ENCODE data around the gene CDCA5.

CDCA5 gene

GRCh38 chr11:65100674-65101350, 17.0 kb upstream of the CDCA5 start:
- peak; percentile 9 for TF ChIP-seq CTCF (conservative IDR thresholded peaks at IDR 0.05; ENCODE audit: low read depth, low read length)
- no peak for DNase-seq (ENCODE audit: low read depth)
- no peak overlapping the region for H3K4me3 ChIP-seq (ENCODE audit: low read depth, low read length)

GRCh38 chr11:65096926-65097325, 13.1 kb upstream of the CDCA5 start:
- no peak for TF ChIP-seq CTCF (conservative IDR thresholded peaks at IDR 0.05; ENCODE audit: low read depth, low read length)
- DNase-seq (ENCODE audit: low read depth), result no peak
- H3K4me3 ChIP-seq (ENCODE audit: low read depth, low read length), result peak overlapping the region; percentile 75

DNA sequence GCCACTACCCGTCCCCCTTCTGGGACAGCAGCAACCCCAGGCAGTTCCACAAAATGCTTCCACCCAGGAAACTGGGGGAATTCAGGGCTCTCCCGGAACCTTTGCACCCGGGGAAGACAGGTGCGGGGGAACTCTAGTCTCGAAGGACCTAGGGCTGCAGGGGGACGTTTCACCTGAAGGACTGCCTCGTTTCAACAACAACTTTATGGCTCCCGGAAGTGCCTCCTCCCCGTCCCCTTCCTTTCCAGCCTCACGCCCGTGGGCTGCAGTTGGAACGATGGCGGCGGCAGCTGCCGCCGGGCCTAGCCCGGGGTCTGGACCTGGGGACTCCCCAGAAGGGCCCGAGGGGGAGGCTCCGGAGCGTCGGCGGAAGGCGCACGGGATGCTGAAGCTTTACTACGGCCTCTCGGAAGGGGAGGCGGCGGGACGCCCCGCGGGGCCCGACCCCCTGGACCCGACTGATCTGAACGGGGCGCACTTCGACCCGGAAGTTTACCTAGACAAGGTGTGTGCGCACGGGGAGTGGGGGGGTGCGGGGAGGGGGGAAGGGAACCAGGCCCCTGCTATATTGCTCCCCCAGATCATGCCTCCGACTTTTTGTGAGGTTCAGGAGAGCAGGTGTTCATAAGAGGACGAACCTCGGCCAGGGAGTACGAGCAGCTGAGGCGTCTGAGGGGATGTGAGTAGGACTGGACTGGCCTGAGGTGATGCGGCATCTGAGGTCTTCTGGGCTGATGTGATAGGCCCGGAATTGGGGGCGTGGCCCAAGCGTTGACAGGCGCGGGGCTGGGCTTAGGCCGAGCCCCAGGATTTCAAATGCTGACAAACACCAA, 12.3 kb upstream of the CDCA5 start, which contains the start of gene VPS51:
VPS51 (plus strand) TSS at position 241 of the 833 bp plus-strand sequence; CDS start at position 278, 37 bp downstream.
- TF ChIP-seq CTCF (conservative IDR thresholded peaks at IDR 0.05; ENCODE audit: low read depth, low read length), result no peak
- DNase-seq (ENCODE audit: low read depth), result peak; percentile 95
- H3K4me3 ChIP-seq (ENCODE audit: low read depth, low read length), result peak within 1 kb of the TSS; percentile 75

- H3K4me3 ChIP-seq (ENCODE audit: low read depth, low read length), result peak overlapping the region; percentile 75
- DNase-seq (ENCODE audit: low read depth), result no peak
- TF ChIP-seq CTCF (conservative IDR thresholded peaks at IDR 0.05; ENCODE audit: low read depth, low read length), result no peak
These were observed 11.6 kb upstream of the CDCA5 start for GRCh38 chr11:65095427-65095826.

DNA sequence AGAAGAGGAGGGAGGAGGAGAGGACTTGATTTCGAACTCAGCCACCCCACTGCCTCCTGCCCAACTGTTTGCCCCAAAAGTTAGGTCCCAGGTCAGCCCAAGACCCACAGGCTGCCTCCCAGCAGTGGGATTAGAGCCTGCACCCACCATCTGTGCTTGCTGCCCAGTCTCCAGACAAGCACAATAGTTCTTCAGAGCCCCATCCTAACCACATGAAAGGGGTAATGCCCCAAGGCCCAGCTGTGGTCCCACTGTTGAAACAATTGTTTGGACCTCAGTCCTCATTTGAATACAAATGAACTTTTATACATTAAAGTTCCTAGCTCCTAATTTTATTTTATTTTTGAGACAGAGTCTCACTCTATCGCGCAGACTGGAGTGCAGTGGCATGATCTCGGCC, 6.8 kb upstream of the CDCA5 start:
- no peak for TF ChIP-seq CTCF (conservative IDR thresholded peaks at IDR 0.05; ENCODE audit: low read depth, low read length)
- no peak for DNase-seq (ENCODE audit: low read depth)
- no peak overlapping the region for H3K4me3 ChIP-seq (ENCODE audit: low read depth, low read length)

DNA sequence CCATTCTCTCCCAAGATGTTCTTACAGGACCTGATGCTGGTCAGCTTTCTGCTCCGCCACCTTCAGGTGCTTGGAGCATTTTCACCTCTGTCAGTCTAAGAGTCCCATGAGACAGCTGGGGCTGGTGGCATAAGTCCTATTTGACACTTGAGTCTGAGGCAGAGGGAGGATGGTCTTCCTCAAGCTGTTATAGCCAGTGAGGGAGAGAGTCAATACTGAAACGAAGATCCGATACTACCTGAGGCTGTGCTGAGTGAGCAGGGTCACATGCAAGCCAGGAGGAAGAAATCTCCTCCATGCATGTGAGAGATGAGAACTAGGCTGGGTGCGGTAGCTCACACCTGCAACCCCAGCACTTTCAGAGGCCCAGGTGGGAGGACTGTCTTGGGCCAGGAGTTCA, 5.8 kb upstream of the CDCA5 start:
- H3K4me3 ChIP-seq (ENCODE audit: low read depth, low read length), result no peak overlapping the region
- DNase-seq (ENCODE audit: low read depth), result no peak
- TF ChIP-seq CTCF (conservative IDR thresholded peaks at IDR 0.05; ENCODE audit: low read depth, low read length), result no peak

All from choroid plexus epithelial cell (primary cell).